ENCODE results near the gene ELMO1.

ELMO1 gene

GRCh38 chr7:37440738-37441385 is 7.8 kb downstream of the ELMO1 start:
- TF ChIP-seq, protein P1, sequence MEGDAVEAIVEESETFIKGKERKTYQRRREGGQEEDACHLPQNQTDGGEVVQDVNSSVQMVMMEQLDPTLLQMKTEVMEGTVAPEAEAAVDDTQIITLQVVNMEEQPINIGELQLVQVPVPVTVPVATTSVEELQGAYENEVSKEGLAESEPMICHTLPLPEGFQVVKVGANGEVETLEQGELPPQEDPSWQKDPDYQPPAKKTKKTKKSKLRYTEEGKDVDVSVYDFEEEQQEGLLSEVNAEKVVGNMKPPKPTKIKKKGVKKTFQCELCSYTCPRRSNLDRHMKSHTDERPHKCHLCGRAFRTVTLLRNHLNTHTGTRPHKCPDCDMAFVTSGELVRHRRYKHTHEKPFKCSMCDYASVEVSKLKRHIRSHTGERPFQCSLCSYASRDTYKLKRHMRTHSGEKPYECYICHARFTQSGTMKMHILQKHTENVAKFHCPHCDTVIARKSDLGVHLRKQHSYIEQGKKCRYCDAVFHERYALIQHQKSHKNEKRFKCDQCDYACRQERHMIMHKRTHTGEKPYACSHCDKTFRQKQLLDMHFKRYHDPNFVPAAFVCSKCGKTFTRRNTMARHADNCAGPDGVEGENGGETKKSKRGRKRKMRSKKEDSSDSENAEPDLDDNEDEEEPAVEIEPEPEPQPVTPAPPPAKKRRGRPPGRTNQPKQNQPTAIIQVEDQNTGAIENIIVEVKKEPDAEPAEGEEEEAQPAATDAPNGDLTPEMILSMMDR (IDR thresholded peaks at IDR 0.05), result no peak
- no peak for TF ChIP-seq ZFX (IDR thresholded peaks at IDR 0.05; ENCODE audit: borderline replicate concordance)
- H3K27ac ChIP-seq, result no peak overlapping the region

DNA sequence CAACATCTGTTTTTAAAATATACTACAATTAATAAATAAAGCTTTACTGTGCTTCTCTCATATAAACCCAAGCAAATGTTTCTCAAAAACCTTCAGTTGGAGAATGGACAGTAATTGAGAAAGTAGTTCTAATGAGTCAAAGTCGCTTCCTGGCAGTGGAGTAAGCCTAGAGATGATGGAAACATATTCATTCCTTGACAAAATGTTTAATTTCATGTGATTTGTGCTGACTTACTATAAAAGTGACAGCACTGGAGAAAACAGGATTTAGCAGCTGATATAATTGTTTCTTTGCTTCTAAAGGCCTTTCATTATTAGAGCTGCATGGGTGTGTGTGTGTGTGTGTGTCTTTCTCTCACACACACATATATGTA is 9.0 kb downstream of the ELMO1 start:
- H3K27ac ChIP-seq, result no peak overlapping the region
- TF ChIP-seq, protein P1 (IDR thresholded peaks at IDR 0.05), result no peak
- TF ChIP-seq ZFX (IDR thresholded peaks at IDR 0.05; ENCODE audit: borderline replicate concordance), result no peak

GRCh38 chr7:37438906-37439652 is 9.6 kb downstream of the ELMO1 start:
- 0 out of 2 replicates have a peak overlapping the region, but pooled peaks have one; percentile 4 for H3K27ac ChIP-seq
- no peak for TF ChIP-seq ZFX (IDR thresholded peaks at IDR 0.05; ENCODE audit: borderline replicate concordance)
- TF ChIP-seq, protein P1 (IDR thresholded peaks at IDR 0.05), result no peak

- no peak overlapping the region for H3K27ac ChIP-seq
- TF ChIP-seq, protein P1 (IDR thresholded peaks at IDR 0.05), result no peak
- no peak for TF ChIP-seq ZFX (IDR thresholded peaks at IDR 0.05; ENCODE audit: borderline replicate concordance)
Measured at GRCh38 chr7:37435156-37435855, 13.4 kb downstream of the ELMO1 start.

DNA sequence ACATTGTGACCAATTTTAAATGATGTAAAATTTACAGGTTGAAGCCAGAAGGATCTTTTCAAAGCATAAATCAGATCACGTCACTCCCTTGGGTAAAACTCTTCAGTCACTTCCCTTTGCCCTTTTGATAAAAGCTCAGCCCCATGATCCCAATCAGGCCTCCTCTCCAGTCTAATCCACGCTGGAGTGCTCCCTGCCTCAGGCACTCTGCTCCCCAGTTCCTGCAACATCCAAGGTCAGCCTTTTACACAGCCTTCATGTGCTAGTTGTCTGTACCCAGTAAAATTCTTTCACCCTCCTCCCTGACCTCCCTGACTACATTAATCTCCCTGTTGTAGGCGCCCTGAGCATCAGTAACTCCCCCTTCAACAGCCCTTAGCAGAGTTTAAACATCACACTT is 14.1 kb downstream of the ELMO1 start:
- H3K27ac ChIP-seq, result no peak overlapping the region
- TF ChIP-seq ZFX (IDR thresholded peaks at IDR 0.05; ENCODE audit: borderline replicate concordance), result no peak
- TF ChIP-seq, protein P1 (IDR thresholded peaks at IDR 0.05), result no peak

DNA sequence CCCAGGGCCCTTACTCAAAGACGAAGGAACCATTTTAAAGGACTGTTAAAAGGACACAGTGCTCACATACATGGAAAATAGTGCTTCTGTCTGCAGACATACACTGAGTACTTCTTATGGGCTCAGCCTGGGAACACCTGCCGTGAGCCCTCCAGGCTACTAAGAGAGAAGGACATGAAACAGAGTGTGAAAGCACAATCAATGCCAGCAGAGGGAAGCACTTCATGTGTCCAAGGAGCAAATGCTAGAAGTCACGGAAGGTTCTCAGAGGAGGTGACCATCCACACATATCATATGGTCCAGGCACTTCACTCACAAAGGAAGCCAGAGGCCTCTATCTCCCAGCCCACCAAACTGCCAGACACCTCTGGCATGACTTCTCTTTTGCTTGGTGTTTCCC is 15.5 kb downstream of the ELMO1 start:
- no peak for TF ChIP-seq ZFX (IDR thresholded peaks at IDR 0.05; ENCODE audit: borderline replicate concordance)
- TF ChIP-seq, protein P1 (IDR thresholded peaks at IDR 0.05), result peak; percentile 18
- no peak overlapping the region for H3K27ac ChIP-seq

Data from 22Rv1 (cell line).